ENCODE data around the gene KRT12. TPM values are rescaled to one million over a fixed set of nuclear protein-coding genes. Genes with fewer than 3 reads are reported as not detected.
"Not testable (repeated sequence)": the region's sequence is repeated elsewhere in the genome, so short reads cannot be mapped to it uniquely, and the experiment has no call there.

The KRT12 gene
- total and polyA plus RNA-seq, 4 donors = not detected

DNA sequence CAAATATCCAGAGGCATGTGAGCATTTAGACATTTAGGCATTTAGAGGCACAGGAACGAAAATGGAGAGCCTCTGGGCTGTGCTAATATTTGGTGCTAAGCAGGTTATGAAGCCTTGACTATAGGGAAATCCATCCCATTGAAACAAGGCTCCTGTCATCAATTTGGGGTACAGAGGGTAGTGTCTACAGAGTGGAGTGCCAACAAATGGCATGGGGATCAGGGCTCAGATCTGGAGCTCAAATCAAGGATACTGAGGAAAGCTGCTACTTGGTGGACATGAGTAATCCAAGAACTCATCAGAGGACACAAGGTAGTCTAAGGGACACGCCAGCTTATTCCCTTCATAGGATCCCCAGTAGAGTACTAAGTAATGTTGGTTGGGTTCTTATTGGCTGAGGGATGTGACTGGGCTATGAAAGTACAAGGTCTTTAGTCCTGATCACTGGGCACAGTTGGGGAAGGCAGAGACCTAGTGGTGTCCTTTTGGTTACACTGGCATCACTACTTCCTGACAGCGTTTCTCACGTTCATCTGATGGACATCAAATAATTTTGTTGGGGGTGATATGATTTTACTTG is 49.8 kb downstream of the KRT12 start (continued):
- no peak for TF ChIP-seq HNF4A (conservative IDR thresholded peaks at IDR 0.05)
- TF ChIP-seq FOXA2 (IDR thresholded peaks at IDR 0.05) = no peak

DNA sequence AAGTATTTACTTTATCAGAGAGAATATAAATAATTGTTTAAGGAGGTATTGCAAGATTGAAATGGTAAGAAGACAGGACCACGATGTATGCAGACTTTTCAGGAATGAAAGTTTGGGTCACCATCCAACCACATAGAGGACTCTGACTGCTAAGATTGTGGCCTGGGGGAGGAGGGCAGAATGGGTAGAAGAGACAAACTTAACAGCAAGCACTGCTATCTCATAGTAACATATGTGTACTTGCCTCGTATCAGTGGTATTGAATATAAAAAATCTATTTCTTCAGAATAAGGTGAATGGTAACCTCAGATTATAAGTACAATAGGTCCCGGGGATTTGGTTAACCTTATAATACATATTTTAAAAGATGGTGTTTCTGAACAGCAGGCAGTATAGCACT is 50.5 kb downstream of the KRT12 start:
- no peak for DNase-seq (ENCODE audit: low spot score)
- H3K27me3 ChIP-seq (ENCODE audit: control insufficient read depth in 4 of 4, insufficient read depth in 4 of 4, low read length in 3 of 4) = peaks cover 0 to 3% (median 1%) of the 10 kb centered on the region in 4 donors
- WGBS = 95% methylated on average over 3 of the region's 3 CpGs
- no peaks in the 10 kb centered on the region for H3K9me3 ChIP-seq (ENCODE audit: control insufficient read depth in 4 of 4, low read length in 3 of 4)
- no peak overlapping the region for H3K4me3 ChIP-seq (ENCODE audit: low read depth in 1 of 3, low read length in 3 of 3)
- H3K36me3 ChIP-seq (ENCODE audit: control insufficient read depth in 4 of 4, insufficient read depth in 3 of 4, low read depth in 1 of 4, low read length in 3 of 4) = peaks cover 0 to 3% (median 1%) of the 10 kb centered on the region in 4 donors
- no peak overlapping the region for H3K27ac ChIP-seq (ENCODE audit: low read depth in 1 of 2, low read length in 2 of 2)
- no peak for TF ChIP-seq YY1 (IDR thresholded peaks at IDR 0.05)
- H3K9ac ChIP-seq (ENCODE audit: low read depth in 1 of 2, low read length in 2 of 2) = no peak overlapping the region
- peaks cover 0 to 11% (median 8%) of the 10 kb centered on the region in 4 donors for H3K4me1 ChIP-seq (ENCODE audit: control insufficient read depth in 4 of 4, insufficient read depth in 4 of 4, low read length in 3 of 4)

DNA sequence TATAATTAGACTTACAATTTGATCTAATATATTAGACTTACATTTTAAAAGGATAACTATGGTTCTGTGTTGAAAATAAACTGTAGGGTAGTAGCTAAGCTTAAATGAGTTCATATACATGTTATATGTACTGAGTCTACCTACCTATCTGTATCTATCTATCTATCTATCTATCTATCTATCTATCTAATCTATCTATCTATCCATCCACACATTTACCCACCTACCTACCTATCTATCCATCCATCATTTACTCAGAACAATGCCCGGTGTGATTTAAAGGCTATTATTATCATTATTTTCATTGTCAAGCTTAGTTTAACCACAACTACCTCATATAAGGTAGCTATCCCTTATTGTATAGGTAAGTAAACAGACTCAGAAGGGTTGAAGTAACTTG is 51.6 kb downstream of the KRT12 start:
- peaks cover 0 to 11% (median 8%) of the 10 kb centered on the region in 4 donors for H3K4me1 ChIP-seq (ENCODE audit: control insufficient read depth in 4 of 4, insufficient read depth in 4 of 4, low read length in 3 of 4)
- no peak for DNase-seq (ENCODE audit: low spot score)
- WGBS = 95% methylated on average over 1 of the region's 1 CpG
- H3K4me3 ChIP-seq (ENCODE audit: low read depth in 1 of 3, low read length in 3 of 3) = no peak overlapping the region
- H3K36me3 ChIP-seq (ENCODE audit: control insufficient read depth in 4 of 4, insufficient read depth in 3 of 4, low read depth in 1 of 4, low read length in 3 of 4) = peaks cover 0 to 3% (median 1%) of the 10 kb centered on the region in 4 donors
- peaks cover 0 to 5% (median 1%) of the 10 kb centered on the region in 4 donors for H3K27me3 ChIP-seq (ENCODE audit: control insufficient read depth in 4 of 4, insufficient read depth in 4 of 4, low read length in 3 of 4)
- H3K27ac ChIP-seq (ENCODE audit: low read depth in 1 of 2, low read length in 2 of 2) = no peak overlapping the region
- H3K9me3 ChIP-seq (ENCODE audit: control insufficient read depth in 4 of 4, low read length in 3 of 4) = no peaks in the 10 kb centered on the region
- TF ChIP-seq, protein P1, sequence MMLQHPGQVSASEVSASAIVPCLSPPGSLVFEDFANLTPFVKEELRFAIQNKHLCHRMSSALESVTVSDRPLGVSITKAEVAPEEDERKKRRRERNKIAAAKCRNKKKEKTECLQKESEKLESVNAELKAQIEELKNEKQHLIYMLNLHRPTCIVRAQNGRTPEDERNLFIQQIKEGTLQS (IDR thresholded peaks at IDR 0.05) = no peak
- TF ChIP-seq HNF4A (conservative IDR thresholded peaks at IDR 0.05) = no peak
- no peak for TF ChIP-seq FOXA1 (IDR thresholded peaks at IDR 0.05)
- no peak overlapping the region for H3K9ac ChIP-seq (ENCODE audit: low read depth in 1 of 2, low read length in 2 of 2)

DNA sequence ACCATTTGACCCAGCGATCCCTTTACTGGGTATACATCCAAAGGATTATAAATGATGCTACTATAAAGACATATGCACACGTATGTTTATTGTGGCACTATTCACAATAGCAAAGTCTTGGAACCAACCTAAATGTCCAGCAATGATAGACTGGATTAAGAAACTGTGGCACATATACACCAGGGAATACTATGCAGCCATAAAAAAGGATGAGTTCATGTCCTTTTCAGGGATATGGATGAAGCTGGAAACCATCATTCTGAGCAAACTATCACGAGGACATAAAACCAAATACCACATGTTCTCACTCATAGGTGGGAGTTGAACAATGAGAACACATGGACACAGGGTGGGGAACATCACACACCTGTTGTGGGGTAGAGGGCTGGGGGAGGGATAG is 52.4 kb downstream of the KRT12 start:
- not testable (repeated sequence) for H3K27ac ChIP-seq (ENCODE audit: low read depth in 1 of 2, low read length in 2 of 2); DNase-seq (ENCODE audit: low spot score); H3K4me1 ChIP-seq (ENCODE audit: control insufficient read depth in 4 of 4, insufficient read depth in 4 of 4, low read length in 3 of 4); H3K9ac ChIP-seq (ENCODE audit: low read depth in 1 of 2, low read length in 2 of 2); H3K4me3 ChIP-seq (ENCODE audit: low read depth in 1 of 3, low read length in 3 of 3); H3K36me3 ChIP-seq (ENCODE audit: control insufficient read depth in 4 of 4, insufficient read depth in 3 of 4, low read depth in 1 of 4, low read length in 3 of 4); H3K9me3 ChIP-seq (ENCODE audit: control insufficient read depth in 4 of 4, low read length in 3 of 4); H3K27me3 ChIP-seq (ENCODE audit: control insufficient read depth in 4 of 4, insufficient read depth in 4 of 4, low read length in 3 of 4)
- WGBS = 91% methylated on average over 3 of the region's 3 CpGs

DNA sequence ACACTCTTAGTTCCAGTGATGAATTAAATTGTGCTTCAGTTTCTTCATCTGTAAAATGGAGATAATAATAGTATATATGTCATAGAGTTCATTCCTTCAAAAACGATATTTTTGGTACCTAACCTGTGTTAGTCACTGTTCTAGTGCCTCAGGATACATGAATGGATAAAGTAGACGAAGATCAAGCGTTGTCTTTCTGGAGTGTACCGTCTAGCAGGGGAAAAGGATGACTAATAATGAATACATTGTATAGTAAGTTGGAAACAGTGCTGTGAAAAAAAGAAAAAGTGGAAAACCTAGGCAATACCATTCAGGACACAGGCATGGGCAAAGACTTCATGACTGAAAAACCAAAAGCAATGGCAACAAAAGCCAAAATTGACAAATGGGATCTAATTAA is 53.2 kb downstream of the KRT12 start:
- DNase-seq (ENCODE audit: low spot score) = no peak
- no peak overlapping the region for H3K4me3 ChIP-seq (ENCODE audit: low read depth in 1 of 3, low read length in 3 of 3)
- 72% methylated on average over 4 of the region's 4 CpGs for WGBS
- peaks cover 0 to 6% (median 3%) of the 10 kb centered on the region in 4 donors for H3K4me1 ChIP-seq (ENCODE audit: control insufficient read depth in 4 of 4, insufficient read depth in 4 of 4, low read length in 3 of 4)
- no peak overlapping the region for H3K27ac ChIP-seq (ENCODE audit: low read depth in 1 of 2, low read length in 2 of 2)
- TF ChIP-seq NR2F2 (IDR thresholded peaks at IDR 0.05) (no peak), YY1 (IDR thresholded peaks at IDR 0.05) (no peak), FOXA2 (IDR thresholded peaks at IDR 0.05) (no peak), GABPA (IDR thresholded peaks at IDR 0.05 in 1 of 2, conservative IDR thresholded peaks at IDR 0.05 in 1 of 2) (no peak), JUND (IDR thresholded peaks at IDR 0.05) (no peak)
- TF ChIP-seq, protein P1 (IDR thresholded peaks at IDR 0.05) = no peak
- TF ChIP-seq, protein P2, sequence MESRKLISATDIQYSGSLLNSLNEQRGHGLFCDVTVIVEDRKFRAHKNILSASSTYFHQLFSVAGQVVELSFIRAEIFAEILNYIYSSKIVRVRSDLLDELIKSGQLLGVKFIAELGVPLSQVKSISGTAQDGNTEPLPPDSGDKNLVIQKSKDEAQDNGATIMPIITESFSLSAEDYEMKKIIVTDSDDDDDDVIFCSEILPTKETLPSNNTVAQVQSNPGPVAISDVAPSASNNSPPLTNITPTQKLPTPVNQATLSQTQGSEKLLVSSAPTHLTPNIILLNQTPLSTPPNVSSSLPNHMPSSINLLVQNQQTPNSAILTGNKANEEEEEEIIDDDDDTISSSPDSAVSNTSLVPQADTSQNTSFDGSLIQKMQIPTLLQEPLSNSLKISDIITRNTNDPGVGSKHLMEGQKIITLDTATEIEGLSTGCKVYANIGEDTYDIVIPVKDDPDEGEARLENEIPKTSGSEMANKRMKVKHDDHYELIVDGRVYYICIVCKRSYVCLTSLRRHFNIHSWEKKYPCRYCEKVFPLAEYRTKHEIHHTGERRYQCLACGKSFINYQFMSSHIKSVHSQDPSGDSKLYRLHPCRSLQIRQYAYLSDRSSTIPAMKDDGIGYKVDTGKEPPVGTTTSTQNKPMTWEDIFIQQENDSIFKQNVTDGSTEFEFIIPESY (IDR thresholded peaks at IDR 0.05) = no peak
- TF ChIP-seq, protein P3, sequence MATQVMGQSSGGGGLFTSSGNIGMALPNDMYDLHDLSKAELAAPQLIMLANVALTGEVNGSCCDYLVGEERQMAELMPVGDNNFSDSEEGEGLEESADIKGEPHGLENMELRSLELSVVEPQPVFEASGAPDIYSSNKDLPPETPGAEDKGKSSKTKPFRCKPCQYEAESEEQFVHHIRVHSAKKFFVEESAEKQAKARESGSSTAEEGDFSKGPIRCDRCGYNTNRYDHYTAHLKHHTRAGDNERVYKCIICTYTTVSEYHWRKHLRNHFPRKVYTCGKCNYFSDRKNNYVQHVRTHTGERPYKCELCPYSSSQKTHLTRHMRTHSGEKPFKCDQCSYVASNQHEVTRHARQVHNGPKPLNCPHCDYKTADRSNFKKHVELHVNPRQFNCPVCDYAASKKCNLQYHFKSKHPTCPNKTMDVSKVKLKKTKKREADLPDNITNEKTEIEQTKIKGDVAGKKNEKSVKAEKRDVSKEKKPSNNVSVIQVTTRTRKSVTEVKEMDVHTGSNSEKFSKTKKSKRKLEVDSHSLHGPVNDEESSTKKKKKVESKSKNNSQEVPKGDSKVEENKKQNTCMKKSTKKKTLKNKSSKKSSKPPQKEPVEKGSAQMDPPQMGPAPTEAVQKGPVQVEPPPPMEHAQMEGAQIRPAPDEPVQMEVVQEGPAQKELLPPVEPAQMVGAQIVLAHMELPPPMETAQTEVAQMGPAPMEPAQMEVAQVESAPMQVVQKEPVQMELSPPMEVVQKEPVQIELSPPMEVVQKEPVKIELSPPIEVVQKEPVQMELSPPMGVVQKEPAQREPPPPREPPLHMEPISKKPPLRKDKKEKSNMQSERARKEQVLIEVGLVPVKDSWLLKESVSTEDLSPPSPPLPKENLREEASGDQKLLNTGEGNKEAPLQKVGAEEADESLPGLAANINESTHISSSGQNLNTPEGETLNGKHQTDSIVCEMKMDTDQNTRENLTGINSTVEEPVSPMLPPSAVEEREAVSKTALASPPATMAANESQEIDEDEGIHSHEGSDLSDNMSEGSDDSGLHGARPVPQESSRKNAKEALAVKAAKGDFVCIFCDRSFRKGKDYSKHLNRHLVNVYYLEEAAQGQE (IDR thresholded peaks at IDR 0.05) = no peak
- peaks cover 0 to 3% (median 1%) of the 10 kb centered on the region in 4 donors for H3K36me3 ChIP-seq (ENCODE audit: control insufficient read depth in 4 of 4, insufficient read depth in 3 of 4, low read depth in 1 of 4, low read length in 3 of 4)
- H3K9ac ChIP-seq (ENCODE audit: low read depth in 1 of 2, low read length in 2 of 2) = no peak overlapping the region
- no peaks in the 10 kb centered on the region for H3K9me3 ChIP-seq (ENCODE audit: control insufficient read depth in 4 of 4, low read length in 3 of 4)
- H3K27me3 ChIP-seq (ENCODE audit: control insufficient read depth in 4 of 4, insufficient read depth in 4 of 4, low read length in 3 of 4) = peaks cover 0 to 9% (median 4%) of the 10 kb centered on the region in 4 donors

All from liver (tissue), 9 donors.